Endothelial cell of umbilical vein (primary cell): ENCODE data around the gene ODAD4. TPM values are rescaled to one million over a fixed set of nuclear protein-coding genes. Genes with fewer than 3 reads are reported as not detected.

ENCODE experiments used
- BruUV-seq: library from RNA; stranded (reverse); fragments of 400-500 nt; replicated peaks from 2 replicates; lab custom pipeline; 2021; lab: Mats Ljungman, UMichigan
- CTCF ChIA-PET: fragments of 300-600, 350-600 bp; sonication (Branson Sonifier 250); formaldehyde crosslinking; loops from one replicate; lab custom pipeline; 2021; ENCODE audit warnings: antibody characterized with exemption, inconsistent platforms; lab: Charles Lee
- POLR2A ChIA-PET: fragments of 300-600, 350-600 bp; sonication (Branson Sonifier 250); formaldehyde crosslinking; loops from one replicate; lab custom pipeline; 2021; ENCODE audit warnings: antibody characterized with exemption, inconsistent platforms; lab: Charles Lee
- DNase-seq: peaks from one replicate; pipeline ENCODE4 v3.0.0-alpha.2; 2011; ENCODE audit warnings: low read depth, low spot score
- FAIRE-seq: peaks from 2 replicates; lab custom pipeline; 2011; peaks lifted over from hg19 to GRCh38; lab: Jason Lieb, UNC
- H2AFZ ChIP-seq: 2 replicates; pipeline ENCODE4 v1.6.0; 2012; ENCODE audit warnings: low read depth, low read length, control low read depth, inconsistent platforms
- H3K27ac ChIP-seq: 2 replicates; pipeline ENCODE4 v1.5.1; 2011; ENCODE audit warnings: low read depth, mild to moderate bottlenecking, control low read depth, low read length, moderate library complexity; ENCODE audit not compliant: insufficient read depth
- H3K27me3 ChIP-seq, 2 experiments: 2 replicates each; pipeline versions ENCODE4 v1.6.0 to v1.6.1; 2011; ENCODE audit warnings: low read length in 2 of 2, mixed read lengths in 1 of 2; ENCODE audit not compliant: control insufficient read depth in 2 of 2, insufficient read depth in 2 of 2
- H3K36me3 ChIP-seq, 2 experiments: 2 replicates in 1 of 2; 3 replicates in 1 of 2; pipeline ENCODE4 v1.5.1; 2011; ENCODE audit warnings: low read length in 2 of 2, mild to moderate bottlenecking in 1 of 2, moderate library complexity in 1 of 2; ENCODE audit not compliant: control insufficient read depth in 2 of 2, insufficient read depth in 2 of 2; ENCODE audit errors: extremely low read depth in 1 of 2
- H3K4me1 ChIP-seq: 3 replicates; pipeline ENCODE4 v1.5.1; 2011; ENCODE audit warnings: mild to moderate bottlenecking, low read length; ENCODE audit not compliant: control insufficient read depth, insufficient read depth; ENCODE audit errors: extremely low read depth
- H3K4me2 ChIP-seq: 2 replicates; pipeline ENCODE4 v1.6.1; 2011; ENCODE audit warnings: low read length, control low read depth, mixed read lengths; ENCODE audit not compliant: insufficient read depth
- H3K4me3 ChIP-seq, 3 experiments: fragments of 200-600 bp in 1 of 3; sonication (generic), shearing (Covaris generic) in 1 of 3; replicated peaks in 1 of 3; 2 replicates each; pipeline ENCODE4 v1.5.1; 2011 to 2016; ENCODE audit warnings: control low read depth in 3 of 3, low read length in 3 of 3, mild to moderate bottlenecking in 2 of 3, inconsistent platforms in 1 of 3, low read depth in 1 of 3, moderate library complexity in 1 of 3; ENCODE audit not compliant: insufficient read depth in 1 of 3
- H3K79me2 ChIP-seq: 2 replicates; pipeline ENCODE4 v1.6.0; 2012; ENCODE audit warnings: low read length, inconsistent platforms; ENCODE audit not compliant: control insufficient read depth, insufficient read depth
- H3K9ac ChIP-seq: replicated peaks from 2 replicates; pipeline ENCODE3; 2011; ENCODE audit warnings: low read length, control low read depth; ENCODE audit not compliant: insufficient read depth; ENCODE audit errors: extremely low read depth
- H3K9me1 ChIP-seq: replicated peaks from 3 replicates; pipeline ENCODE4 v1.6.0; 2011; ENCODE audit warnings: mild to moderate bottlenecking, low read length; ENCODE audit not compliant: control insufficient read depth, insufficient read depth; ENCODE audit errors: extremely low read depth
- H3K9me3 ChIP-seq: replicated peaks from 2 replicates; pipeline ENCODE4 v1.5.1; 2012; ENCODE audit warnings: low read length, inconsistent platforms; ENCODE audit not compliant: control insufficient read depth, insufficient read depth
- H4K20me1 ChIP-seq: replicated peaks from 2 replicates; pipeline ENCODE3; 2011; ENCODE audit warnings: mild to moderate bottlenecking, low read length; ENCODE audit not compliant: control insufficient read depth, insufficient read depth; ENCODE audit errors: extremely low read depth
- EZH2 ChIP-seq: IDR thresholded peaks from 2 replicates; pipeline ENCODE4 v1.6.1; 2012; ENCODE audit warnings: borderline replicate concordance, low read depth, mild to moderate bottlenecking, moderate library complexity, low read length, inconsistent platforms; ENCODE audit not compliant: severe bottlenecking
- GATA2 ChIP-seq: IDR thresholded peaks from 2 replicates; pipeline ENCODE4 v1.7.0; 2011; ENCODE audit warnings: low read depth, mild to moderate bottlenecking, moderate library complexity, mixed read lengths, low read length; ENCODE audit not compliant: insufficient read length, insufficient read depth
- JUN ChIP-seq: IDR thresholded peaks from 2 replicates; pipeline ENCODE4 v1.6.1; 2011; ENCODE audit warnings: borderline replicate concordance, low read depth; ENCODE audit not compliant: insufficient read length, insufficient read depth
- POLR2A ChIP-seq: IDR thresholded peaks from 2 replicates; pipeline ENCODE4 v1.6.1; 2012; ENCODE audit warnings: low read depth, mild to moderate bottlenecking, control low read depth, low read length
- POLR2AphosphoS5 ChIP-seq: IDR thresholded peaks from 2 replicates; pipeline ENCODE4 v1.6.1; 2012; ENCODE audit warnings: low read depth, mild to moderate bottlenecking, control low read depth, low read length, moderate library complexity; ENCODE audit not compliant: insufficient read depth
- dilution Hi-C: fragments of 300-500 bp; cut with MboI; formaldehyde crosslinking; loops from one replicate; pipeline ENCODE4 v1.15.0; 2019; ENCODE audit warnings: low sequenced_read_pairs; ENCODE audit not compliant: extremely low pct_ligation_motif_present
- intact Hi-C: fragments of 100-400 bp; cut with micrococcal nuclease; formaldehyde crosslinking; loops from one replicate; pipeline ENCODE4 v1.10.0; 2022
- polyA plus RNA-seq, 4 experiments: library from polyadenylated mRNA; depleted of rRNA in 3 of 4; stranded (reverse) in 3 of 4; unstranded in 1 of 4; fragments of >200 nt; gene quantifications; 2 replicates each; pipeline versions ENCODE4 v1.2.1 to v1.2.3, GENCODE V29; 2011 to 2012; ENCODE audit warnings: missing spikeins in 1 of 4
- total RNA-seq: library from RNA; stranded (reverse); gene quantifications from 2 replicates; pipeline ENCODE4 v1.2.3, GENCODE V29; 2021

The ODAD4 gene
- total and polyA plus RNA-seq, 2 donors (not counting 3 experiments of a cell fraction or from before 2014, with no cell fraction given) = 0.19 to 1.0 TPM

DNA sequence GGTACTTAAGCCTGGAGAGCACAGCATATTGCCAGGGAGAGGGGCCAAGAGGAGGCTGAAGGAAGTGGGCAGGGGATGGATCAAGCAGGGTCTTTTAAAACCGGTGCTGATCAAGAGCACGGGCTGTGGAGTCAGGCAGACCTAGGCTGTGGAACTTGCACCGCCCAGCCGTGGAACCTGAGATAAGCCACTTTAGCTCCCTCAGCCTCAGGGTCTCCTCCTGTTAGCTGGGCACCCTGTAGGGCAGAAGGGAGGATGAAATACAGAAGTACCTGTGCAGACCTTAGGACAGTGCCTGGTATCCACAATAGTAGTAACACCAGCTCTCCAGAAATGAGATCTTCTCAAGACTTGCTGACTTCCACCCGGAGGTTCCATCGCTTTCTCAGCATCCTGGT is 9.3 kb downstream of the ODAD4 start:
- Histone ChIP-seq H3K9ac (no peak overlapping the region), H2AFZ (no peak overlapping the region), H3K4me1 (no peaks in the 10 kb centered on the region), H4K20me1 (no peaks in the 10 kb centered on the region), H3K79me2 (no peaks in the 10 kb centered on the region), H3K27me3 (peaks cover 0 to 2% of the 10 kb centered on the region in 2 experiments), H3K27ac (no peak overlapping the region), H3K4me2 (no peak overlapping the region), H3K9me1 (no peaks in the 10 kb centered on the region), H3K4me3 (no peak overlapping the region), H3K9me3 (no peaks in the 10 kb centered on the region), H3K36me3 (no peaks in the 10 kb centered on the region)
- intact Hi-C loops (no loop called here), dilution Hi-C loops (no loop called here)
- no TSS peak for BruUV-seq
- TF ChIP-seq EZH2 (no peak), GATA2 (no peak), POLR2AphosphoS5 (no peak), JUN (no peak), POLR2A (no peak)
- no peak for FAIRE-seq
- ChIA-PET POLR2A (interaction anchor here (1.0 kb wide), 1 partner anchor 27 kb away, joined by 3 read pairs; the partner anchor contains the start of gene CNP), CTCF (interaction anchor here (1.4 kb wide), 1 partner anchor 9 kb away, joined by 9 read pairs; the partner anchor contains the start of gene ODAD4)
- DNase-seq = no peak

DNA sequence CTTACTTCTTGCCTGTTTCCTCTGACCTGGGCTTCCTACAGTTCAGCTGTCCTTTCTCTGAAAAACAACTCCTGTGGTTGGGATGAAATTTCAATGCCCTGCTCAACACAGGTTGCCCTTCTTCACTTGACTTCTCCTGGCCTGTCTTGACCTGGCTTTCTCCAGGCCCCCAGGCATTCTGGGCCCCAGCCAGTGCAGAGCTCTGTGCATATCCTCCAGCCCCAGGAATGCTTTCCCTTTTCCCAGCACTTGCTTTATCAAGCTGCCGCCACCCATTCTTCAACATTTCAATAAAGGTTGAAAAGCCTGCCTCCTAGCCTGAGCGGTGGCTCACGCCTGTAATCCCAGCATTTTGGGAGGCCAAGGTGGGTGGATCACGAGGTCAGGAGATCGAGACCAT is 10.8 kb downstream of the ODAD4 start:
- Histone ChIP-seq H3K4me2 (no peak overlapping the region), H3K79me2 (no peaks in the 10 kb centered on the region), H3K27me3 (peaks cover 0 to 2% of the 10 kb centered on the region in 2 experiments), H3K9me3 (no peaks in the 10 kb centered on the region), H3K4me1 (no peaks in the 10 kb centered on the region), H3K4me3 (no peak overlapping the region), H2AFZ (no peak overlapping the region), H3K9ac (no peak overlapping the region), H3K27ac (no peak overlapping the region), H3K36me3 (no peaks in the 10 kb centered on the region), H4K20me1 (no peaks in the 10 kb centered on the region), H3K9me1 (no peaks in the 10 kb centered on the region)
- intact Hi-C loops = no loop called here
- ChIA-PET POLR2A (interaction anchor here (0.7 kb wide), 1 partner anchor 208 kb away, joined by 4 read pairs; no protein-coding TSS in a partner anchor), CTCF (no interaction called here)
- no peak for TF ChIP-seq POLR2AphosphoS5
- BruUV-seq = no TSS peak
- no peak for DNase-seq
- dilution Hi-C loops = no loop called here
- no peak for FAIRE-seq
